H9 (cell line): ENCODE data around the gene NPAS3. TPM values are rescaled to one million over a fixed set of nuclear protein-coding genes. Genes with fewer than 3 reads are reported as not detected.

Source experiments
- DNase-seq: peaks from one replicate; pipeline ENCODE4 v3.0.0-alpha.2; 2017
- H2AFZ ChIP-seq: one replicate; pipeline ENCODE4 v1.6.1; 2013; ENCODE audit warnings: mild to moderate bottlenecking, low read length, control low read depth, moderate library complexity
- H2AK5ac ChIP-seq: 2 replicates; pipeline ENCODE4 v1.6.1; 2013; ENCODE audit warnings: low read length, control low read depth, mixed read lengths; ENCODE audit not compliant: insufficient read length
- H2BK120ac ChIP-seq: one replicate; pipeline ENCODE4 v1.6.1; 2013; ENCODE audit warnings: low read depth, mild to moderate bottlenecking, low read length, control low read depth, inconsistent platforms; ENCODE audit not compliant: poor library complexity, severe bottlenecking
- H2BK12ac ChIP-seq: 2 replicates; pipeline ENCODE4 v1.6.1; 2013; ENCODE audit warnings: low read length, control low read depth, mixed read lengths, low read depth; ENCODE audit not compliant: insufficient read length
- H2BK15ac ChIP-seq: 2 replicates; pipeline ENCODE4 v1.6.1; 2013; ENCODE audit warnings: low read depth, low read length, control low read depth
- H2BK20ac ChIP-seq: one replicate; pipeline ENCODE4 v1.6.1; 2013; ENCODE audit warnings: low read depth, mild to moderate bottlenecking, low read length, control low read depth, inconsistent platforms; ENCODE audit not compliant: poor library complexity, severe bottlenecking
- H2BK5ac ChIP-seq: 2 replicates; pipeline ENCODE4 v1.6.1; 2013; ENCODE audit warnings: low read length, control low read depth, mixed read lengths; ENCODE audit not compliant: insufficient read length
- H3K14ac ChIP-seq: 2 replicates; pipeline ENCODE4 v1.6.1; 2013; ENCODE audit warnings: low read length, control low read depth; ENCODE audit not compliant: insufficient read depth
- H3K18ac ChIP-seq: 2 replicates; pipeline ENCODE4 v1.6.1; 2013; ENCODE audit warnings: low read depth, mild to moderate bottlenecking, mixed read lengths, low read length, control low read depth; ENCODE audit not compliant: insufficient read length
- H3K23ac ChIP-seq: 2 replicates; pipeline ENCODE4 v1.6.1; 2013; ENCODE audit warnings: low read length, control low read depth, mixed read lengths, low read depth; ENCODE audit not compliant: insufficient read length
- H3K23me2 ChIP-seq: 2 replicates; pipeline ENCODE4 v1.6.1; 2013; ENCODE audit warnings: low read depth, mild to moderate bottlenecking, mixed read lengths, low read length, control low read depth; ENCODE audit not compliant: insufficient read length, poor library complexity, severe bottlenecking
- H3K27ac ChIP-seq: 2 replicates; pipeline ENCODE4 v1.5.1; 2013; ENCODE audit warnings: low read length, control low read depth, mixed read lengths, low read depth; ENCODE audit not compliant: insufficient read length
- H3K27me3 ChIP-seq: 2 replicates; pipeline ENCODE4 v1.6.1; 2013; ENCODE audit warnings: low read length, control low read depth, inconsistent platforms; ENCODE audit not compliant: insufficient read depth
- H3K4ac ChIP-seq: 2 replicates; pipeline ENCODE4 v1.6.1; 2013; ENCODE audit warnings: low read depth, mild to moderate bottlenecking, control low read depth, inconsistent platforms, low read length, moderate library complexity
- H3K4me1 ChIP-seq: 2 replicates; pipeline ENCODE4 v1.6.1; 2013; ENCODE audit warnings: low read length, control low read depth, inconsistent platforms; ENCODE audit not compliant: insufficient read depth
- H3K4me2 ChIP-seq: 2 replicates; pipeline ENCODE4 v1.6.1; 2013; ENCODE audit warnings: low read length, control low read depth, mixed read lengths; ENCODE audit not compliant: insufficient read length, insufficient read depth
- H3K56ac ChIP-seq: 2 replicates; pipeline ENCODE4 v1.6.1; 2013; ENCODE audit warnings: low read depth, mild to moderate bottlenecking, mixed read lengths, low read length, control low read depth; ENCODE audit not compliant: insufficient read length
- H3K79me1 ChIP-seq: 2 replicates; pipeline ENCODE4 v1.6.1; 2013; ENCODE audit warnings: low read depth, mild to moderate bottlenecking, moderate library complexity, low read length, control low read depth, inconsistent platforms; ENCODE audit not compliant: insufficient read depth, poor library complexity, severe bottlenecking
- H3K79me2 ChIP-seq: 2 replicates; pipeline ENCODE4 v1.6.1; 2013; ENCODE audit warnings: low read length, control low read depth, inconsistent platforms; ENCODE audit not compliant: insufficient read depth
- H3K9ac ChIP-seq: 2 replicates; pipeline ENCODE4 v1.6.1; 2013; ENCODE audit warnings: low read length, control low read depth, mixed read lengths; ENCODE audit not compliant: insufficient read length; ENCODE audit errors: extremely low read depth
- H3K9me3 ChIP-seq: one replicate; pipeline ENCODE4 v1.6.1; 2013; ENCODE audit warnings: low read depth, low read length, inconsistent platforms; ENCODE audit not compliant: control insufficient read depth
- H3T11ph ChIP-seq: one replicate; pipeline ENCODE4 v1.6.1; 2013; ENCODE audit warnings: mild to moderate bottlenecking, low read length, control low read depth, inconsistent platforms
- H4K20me1 ChIP-seq: one replicate; pipeline ENCODE4 v1.6.1; 2013; ENCODE audit not compliant: control insufficient read depth, insufficient read length, insufficient read depth
- H4K5ac ChIP-seq: 2 replicates; pipeline ENCODE4 v1.6.1; 2013; ENCODE audit warnings: low read depth, mild to moderate bottlenecking, mixed read lengths, low read length, control low read depth; ENCODE audit not compliant: insufficient read length
- H4K8ac ChIP-seq: replicated peaks from 2 replicates; pipeline ENCODE4 v1.6.1; 2013; ENCODE audit warnings: low read length, control low read depth, mixed read lengths, low read depth; ENCODE audit not compliant: insufficient read length
- H4K91ac ChIP-seq: 2 replicates; pipeline ENCODE4 v1.6.1; 2013; ENCODE audit warnings: low read depth, mild to moderate bottlenecking, moderate library complexity, mixed read lengths, low read length, control low read depth; ENCODE audit not compliant: insufficient read length
- H3K27ac Mint-ChIP-seq, 3 experiments: 2 replicates in 2 of 3; 3 replicates in 1 of 3; pipeline ENCODE4 v1.8.0; 2020 to 2021; ENCODE audit warnings: mixed read lengths in 3 of 3, mild to moderate bottlenecking in 1 of 3, moderate library complexity in 1 of 3
- H3K27me3 Mint-ChIP-seq: 2 replicates; pipeline ENCODE4 v1.8.0; 2021; ENCODE audit warnings: low read depth, mild to moderate bottlenecking, moderate library complexity, mixed read lengths
- H3K36me3 Mint-ChIP-seq, 3 experiments: 2 replicates in 2 of 3; 3 replicates in 1 of 3; pipeline ENCODE4 v1.8.0; 2020 to 2021; ENCODE audit warnings: low read depth in 3 of 3, mixed read lengths in 3 of 3; ENCODE audit not compliant: insufficient read depth in 1 of 3
- H3K4me1 Mint-ChIP-seq, 2 experiments: 2 replicates each; pipeline ENCODE4 v1.8.0; 2020; ENCODE audit warnings: mixed read lengths in 2 of 2
- H3K4me3 Mint-ChIP-seq, 2 experiments: 2 replicates in 1 of 2; 3 replicates in 1 of 2; pipeline ENCODE4 v1.8.0; 2020 to 2021; ENCODE audit warnings: mild to moderate bottlenecking in 2 of 2, mixed read lengths in 2 of 2, moderate library complexity in 1 of 2
- H3K9me3 Mint-ChIP-seq, 2 experiments: 2 replicates in 1 of 2; 3 replicates in 1 of 2; pipeline ENCODE4 v1.8.0; 2020; ENCODE audit warnings: mild to moderate bottlenecking in 2 of 2, mixed read lengths in 2 of 2, moderate library complexity in 1 of 2
- WGBS: extraction: QIAGEN DNeasy Blood & Tissue Kit; methylation state at CpG from one replicate; pipeline ENCODE4 v1.1.7; 2013; ENCODE audit warnings: missing lambda C conversion rate, low lambda C conversion rate, mixed read lengths; ENCODE audit not compliant: insufficient read length; ENCODE audit errors: extremely low coverage; 5-methylcytosine and 5-hydroxymethylcytosine counted together
- total RNA-seq: library from RNA; stranded (reverse); gene quantifications from 2 replicates; pipeline ENCODE4 v1.2.1, GENCODE V29; 2021
- TF ChIP-seq, protein P1 (sequence below): fragments of 200-600 bp; sonication (generic); conservative IDR thresholded peaks from 3 replicates; pipeline ENCODE4 v1.8.0; 2021; ENCODE audit warnings: antibody characterized with exemption, mild to moderate bottlenecking

NPAS3 gene
- total RNA-seq, 1 experiment from 2014 or later: 0.17 TPM

DNA sequence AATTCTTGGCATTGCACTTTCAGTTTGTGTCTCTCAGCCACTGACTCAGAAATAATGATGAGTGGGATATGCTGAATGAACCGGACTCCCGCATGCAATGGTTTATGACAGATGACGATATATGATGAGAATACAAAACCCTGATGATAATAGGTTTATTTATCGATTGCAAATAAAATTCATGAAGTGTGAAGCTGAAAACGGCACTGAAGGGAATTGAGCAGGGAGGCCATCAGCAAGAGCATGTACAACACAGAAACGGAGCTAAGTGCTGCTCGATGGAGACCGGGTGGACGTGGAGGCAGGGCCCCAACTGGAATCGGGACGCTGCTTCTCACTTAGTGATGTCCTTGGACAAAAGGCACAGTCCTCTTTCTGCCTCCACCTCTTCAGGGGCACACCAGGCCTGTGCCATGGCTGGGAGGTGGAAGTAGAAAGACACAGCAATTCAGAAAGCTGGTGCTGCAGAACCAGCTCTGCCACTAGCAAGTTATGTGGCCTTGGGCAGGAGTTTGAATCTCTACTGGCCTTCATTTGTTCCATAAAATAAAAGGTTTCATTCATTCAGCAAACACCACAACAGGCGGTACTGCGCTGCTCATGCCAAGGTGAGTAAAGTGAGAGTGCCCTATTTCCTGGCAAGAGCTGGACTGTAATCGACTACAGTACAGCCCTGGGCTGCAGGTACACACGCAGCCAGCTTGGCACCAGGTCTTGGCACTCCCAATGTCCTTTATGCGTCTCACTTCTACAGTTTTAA, 895.2 kb downstream of the NPAS3 start:
- no peak overlapping the region for H3K14ac ChIP-seq
- DNase-seq: no peak
- TF ChIP-seq, protein P1, sequence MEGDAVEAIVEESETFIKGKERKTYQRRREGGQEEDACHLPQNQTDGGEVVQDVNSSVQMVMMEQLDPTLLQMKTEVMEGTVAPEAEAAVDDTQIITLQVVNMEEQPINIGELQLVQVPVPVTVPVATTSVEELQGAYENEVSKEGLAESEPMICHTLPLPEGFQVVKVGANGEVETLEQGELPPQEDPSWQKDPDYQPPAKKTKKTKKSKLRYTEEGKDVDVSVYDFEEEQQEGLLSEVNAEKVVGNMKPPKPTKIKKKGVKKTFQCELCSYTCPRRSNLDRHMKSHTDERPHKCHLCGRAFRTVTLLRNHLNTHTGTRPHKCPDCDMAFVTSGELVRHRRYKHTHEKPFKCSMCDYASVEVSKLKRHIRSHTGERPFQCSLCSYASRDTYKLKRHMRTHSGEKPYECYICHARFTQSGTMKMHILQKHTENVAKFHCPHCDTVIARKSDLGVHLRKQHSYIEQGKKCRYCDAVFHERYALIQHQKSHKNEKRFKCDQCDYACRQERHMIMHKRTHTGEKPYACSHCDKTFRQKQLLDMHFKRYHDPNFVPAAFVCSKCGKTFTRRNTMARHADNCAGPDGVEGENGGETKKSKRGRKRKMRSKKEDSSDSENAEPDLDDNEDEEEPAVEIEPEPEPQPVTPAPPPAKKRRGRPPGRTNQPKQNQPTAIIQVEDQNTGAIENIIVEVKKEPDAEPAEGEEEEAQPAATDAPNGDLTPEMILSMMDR: no peak
- no CpG with 5 or more reads among the region's 16 CpGs for WGBS
- H3K9me3 Mint-ChIP-seq: peaks cover 11 to 13% of the 10 kb centered on the region in 2 experiments; a peak in 3 of 5 replicates
- no peak overlapping the region for H3K4ac ChIP-seq
- H2BK12ac ChIP-seq: no peak overlapping the region
- no peak overlapping the region for H3K4me2 ChIP-seq
- no peak overlapping the region for H2BK120ac ChIP-seq
- H2AFZ ChIP-seq: no peak overlapping the region
- no peak overlapping the region for H2AK5ac ChIP-seq
- H4K20me1 ChIP-seq: no peaks in the 10 kb centered on the region
- no peak overlapping the region for H2BK15ac ChIP-seq
- no peak overlapping the region for H3K27ac ChIP-seq
- H3K27me3 ChIP-seq: no peaks in the 10 kb centered on the region
- H3K4me1 ChIP-seq: peaks cover 10% of the 10 kb centered on the region; the same call in 1 of the 2 replicates
- H4K91ac ChIP-seq: no peak overlapping the region
- H4K5ac ChIP-seq: no peak overlapping the region
- H3K4me1 Mint-ChIP-seq: peaks cover 15 to 18% of the 10 kb centered on the region in 2 experiments
- no peaks in the 10 kb centered on the region for H3K79me1 ChIP-seq
- H3K23ac ChIP-seq: no peak overlapping the region
- no peak overlapping the region for H3K9ac ChIP-seq
- no peaks in the 10 kb centered on the region for H3K27me3 Mint-ChIP-seq
- H3T11ph ChIP-seq: no peak overlapping the region
- H3K9me3 ChIP-seq: no peaks in the 10 kb centered on the region
- no peak overlapping the region for H2BK5ac ChIP-seq
- no peak overlapping the region for H3K56ac ChIP-seq
- peaks cover 0 to 8% (median 0%) of the 10 kb centered on the region in 3 experiments; a peak in 3 of 7 replicates for H3K36me3 Mint-ChIP-seq
- H3K4me3 Mint-ChIP-seq: no peak overlapping the region
- no peak overlapping the region for H3K27ac Mint-ChIP-seq
- H2BK20ac ChIP-seq: no peak overlapping the region
- no peak overlapping the region for H3K18ac ChIP-seq
- no peaks in the 10 kb centered on the region for H3K23me2 ChIP-seq
- H4K8ac ChIP-seq: no peak overlapping the region
- no peaks in the 10 kb centered on the region for H3K79me2 ChIP-seq
